WTC11 (cell line): ENCODE data around the gene DCX. TPM values are rescaled to one million over a fixed set of nuclear protein-coding genes. Genes with fewer than 3 reads are reported as not detected.

ENCODE experiments used
- ATAC-seq: fragments of 200-7000 bp; cut with Tn5 transposase; 2 replicates; pipeline ENCODE4 v1.10.0; 2021; ENCODE audit warnings: mild to moderate bottlenecking, moderate library complexity
- CTCF ChIA-PET: fragments of 300-600 bp; sonication (Branson Sonifier 250); formaldehyde crosslinking; loops from one replicate; lab custom pipeline; 2021; ENCODE audit warnings: antibody characterized with exemption; lab: Charles Lee
- POLR2A ChIA-PET: fragments of 350-600 bp; sonication (Branson Sonifier 250); formaldehyde crosslinking; loops from one replicate; lab custom pipeline; 2021; ENCODE audit warnings: antibody characterized with exemption; lab: Charles Lee
- DNase-seq: peaks from one replicate; pipeline ENCODE4 v3.0.0; 2021; ENCODE audit warnings: low spot score
- H3K27ac Mint-ChIP-seq: 2 replicates; pipeline ENCODE4 v1.8.0; 2021; ENCODE audit warnings: mixed read lengths
- H3K27me3 Mint-ChIP-seq: 2 replicates; pipeline ENCODE4 v1.8.0; 2021; ENCODE audit warnings: low read depth, mild to moderate bottlenecking, moderate library complexity, mixed read lengths
- H3K36me3 Mint-ChIP-seq: 2 replicates; pipeline ENCODE4 v1.8.0; 2021; ENCODE audit warnings: mixed read lengths
- H3K4me1 Mint-ChIP-seq: 2 replicates; pipeline ENCODE4 v1.8.0; 2022; ENCODE audit warnings: mixed read lengths
- H3K4me3 Mint-ChIP-seq: 2 replicates; pipeline ENCODE4 v1.8.0; 2021; ENCODE audit warnings: mild to moderate bottlenecking, moderate library complexity, mixed read lengths
- H3K9me3 Mint-ChIP-seq: 2 replicates; pipeline ENCODE4 v1.8.0; 2021; ENCODE audit warnings: mixed read lengths
- CTCF ChIP-seq: fragments of 200-600 bp; IDR thresholded peaks from 2 replicates; pipeline ENCODE4 v1.8.0; 2022; ENCODE audit warnings: antibody characterized with exemption
- E2F4 ChIP-seq: sonication (generic); formaldehyde crosslinking; IDR thresholded peaks from 2 replicates; pipeline ENCODE4 v1.8.1; 2022; ENCODE audit warnings: low read depth, mild to moderate bottlenecking, moderate library complexity, missing genetic modification reagents, borderline replicate concordance
- EMX1 ChIP-seq: fragments of 250-450 bp; sonication (Bioruptor Pico); IDR thresholded peaks from 2 replicates; pipeline ENCODE4 v1.8.0; 2021; ENCODE audit warnings: mild to moderate bottlenecking
- ETV6 ChIP-seq: sonication (generic); formaldehyde crosslinking; IDR thresholded peaks from 2 replicates; pipeline ENCODE4 v1.8.1; 2022; ENCODE audit warnings: mild to moderate bottlenecking, missing genetic modification reagents
- MYBL2 ChIP-seq: sonication (generic); formaldehyde crosslinking; IDR thresholded peaks from 2 replicates; pipeline ENCODE4 v1.8.1; 2023; ENCODE audit warnings: mild to moderate bottlenecking, moderate library complexity, missing genetic modification reagents
- NFATC4 ChIP-seq: fragments of 250-450 bp; sonication (Bioruptor Pico); IDR thresholded peaks from 2 replicates; pipeline ENCODE4 v1.9.0; 2021; ENCODE audit warnings: mild to moderate bottlenecking
- OVOL2 ChIP-seq: fragments of 250-450 bp; sonication (Bioruptor Pico); IDR thresholded peaks from 2 replicates; pipeline ENCODE4 v1.9.0; 2021; ENCODE audit warnings: mild to moderate bottlenecking, borderline replicate concordance
- PREB ChIP-seq: sonication (generic); formaldehyde crosslinking; IDR thresholded peaks from 2 replicates; pipeline ENCODE4 v1.8.1; 2022; ENCODE audit warnings: mild to moderate bottlenecking, missing genetic modification reagents, moderate library complexity, borderline replicate concordance
- RELA ChIP-seq: sonication (generic); formaldehyde crosslinking; IDR thresholded peaks from 2 replicates; pipeline ENCODE4 v1.8.1; 2022; ENCODE audit warnings: missing genetic modification reagents, mild to moderate bottlenecking, borderline replicate concordance
- USF2 ChIP-seq: sonication (generic); formaldehyde crosslinking; IDR thresholded peaks from 2 replicates; pipeline ENCODE4 v1.8.1; 2023; ENCODE audit warnings: mild to moderate bottlenecking, missing genetic modification reagents, moderate library complexity
- ZMAT4 ChIP-seq: fragments of 250-450 bp; sonication (Bioruptor Pico); IDR thresholded peaks from 2 replicates; pipeline ENCODE4 v1.9.0; 2021; ENCODE audit warnings: mild to moderate bottlenecking
- ZNF121 ChIP-seq: sonication (generic); formaldehyde crosslinking; IDR thresholded peaks from 2 replicates; pipeline ENCODE4 v1.8.0; 2023; ENCODE audit warnings: missing genetic modification reagents
- ZNF219 ChIP-seq: sonication (generic); formaldehyde crosslinking; IDR thresholded peaks from 2 replicates; pipeline ENCODE4 v1.8.0; 2023; ENCODE audit warnings: missing genetic modification reagents, mild to moderate bottlenecking, borderline replicate concordance
- total RNA-seq: library from RNA; stranded (reverse); gene quantifications from 3 replicates; pipeline ENCODE4 v1.2.3, GENCODE V29; 2021
- TF ChIP-seq, protein P1 (sequence below): sonication (generic); formaldehyde crosslinking; IDR thresholded peaks from 2 replicates; pipeline ENCODE4 v1.8.0; 2022; ENCODE audit warnings: mild to moderate bottlenecking, missing genetic modification reagents
- TF ChIP-seq, protein P2 (sequence below): fragments of 250-450 bp; sonication (Bioruptor Pico); conservative IDR thresholded peaks from 2 replicates; pipeline ENCODE4 v1.9.0; 2021; ENCODE audit warnings: mild to moderate bottlenecking
- TF ChIP-seq, protein P3 (sequence below): sonication (generic); formaldehyde crosslinking; IDR thresholded peaks from 2 replicates; pipeline ENCODE4 v1.8.0; 2022; ENCODE audit warnings: missing genetic modification reagents

Gene DCX
- total RNA-seq, 1 experiment from 2014 or later: 2.1 TPM

DNA sequence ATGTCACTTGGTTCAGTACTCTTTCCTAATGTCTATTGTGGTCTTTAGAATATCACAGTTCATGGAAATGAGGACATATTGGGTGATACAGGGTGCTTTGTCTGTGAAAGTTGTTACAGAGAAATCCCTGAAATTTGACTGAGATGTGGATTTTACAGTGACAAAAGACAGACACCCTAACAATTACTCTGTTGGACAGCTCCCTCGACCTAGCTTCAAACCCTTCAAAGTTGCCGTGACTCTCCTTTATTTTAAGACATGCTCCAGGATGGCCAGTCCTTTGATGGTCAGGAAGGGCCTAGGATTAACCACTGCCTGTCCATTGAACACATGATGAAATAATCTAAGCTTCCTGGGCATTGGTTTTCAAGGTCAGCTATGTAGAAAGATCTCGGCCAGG lies 4.0 kb downstream of the DCX start:
- no peak for DNase-seq
- Mint-ChIP-seq H3K36me3 (no peaks in the 10 kb centered on the region), H3K9me3 (no peaks in the 10 kb centered on the region), H3K4me1 (peaks cover 31% of the 10 kb centered on the region), H3K27ac (no peak overlapping the region), H3K27me3 (peaks cover 27% of the 10 kb centered on the region), H3K4me3 (no peak overlapping the region)
- TF ChIP-seq, protein P1, sequence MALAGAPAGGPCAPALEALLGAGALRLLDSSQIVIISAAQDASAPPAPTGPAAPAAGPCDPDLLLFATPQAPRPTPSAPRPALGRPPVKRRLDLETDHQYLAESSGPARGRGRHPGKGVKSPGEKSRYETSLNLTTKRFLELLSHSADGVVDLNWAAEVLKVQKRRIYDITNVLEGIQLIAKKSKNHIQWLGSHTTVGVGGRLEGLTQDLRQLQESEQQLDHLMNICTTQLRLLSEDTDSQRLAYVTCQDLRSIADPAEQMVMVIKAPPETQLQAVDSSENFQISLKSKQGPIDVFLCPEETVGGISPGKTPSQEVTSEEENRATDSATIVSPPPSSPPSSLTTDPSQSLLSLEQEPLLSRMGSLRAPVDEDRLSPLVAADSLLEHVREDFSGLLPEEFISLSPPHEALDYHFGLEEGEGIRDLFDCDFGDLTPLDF: no peak
- TF ChIP-seq ZNF219 (CRISPR knock-in tag): no peak
- no peak for TF ChIP-seq ZMAT4
- no peak for TF ChIP-seq USF2 (CRISPR knock-in tag)
- no peak for TF ChIP-seq ETV6 (CRISPR knock-in tag)
- no peak for TF ChIP-seq OVOL2 (CRISPR knock-in tag)
- no peak for TF ChIP-seq CTCF
- no peak for TF ChIP-seq MYBL2 (CRISPR knock-in tag)
- TF ChIP-seq RELA (CRISPR knock-in tag): no peak
- TF ChIP-seq EMX1 (CRISPR knock-in tag): no peak
- TF ChIP-seq, protein P2, sequence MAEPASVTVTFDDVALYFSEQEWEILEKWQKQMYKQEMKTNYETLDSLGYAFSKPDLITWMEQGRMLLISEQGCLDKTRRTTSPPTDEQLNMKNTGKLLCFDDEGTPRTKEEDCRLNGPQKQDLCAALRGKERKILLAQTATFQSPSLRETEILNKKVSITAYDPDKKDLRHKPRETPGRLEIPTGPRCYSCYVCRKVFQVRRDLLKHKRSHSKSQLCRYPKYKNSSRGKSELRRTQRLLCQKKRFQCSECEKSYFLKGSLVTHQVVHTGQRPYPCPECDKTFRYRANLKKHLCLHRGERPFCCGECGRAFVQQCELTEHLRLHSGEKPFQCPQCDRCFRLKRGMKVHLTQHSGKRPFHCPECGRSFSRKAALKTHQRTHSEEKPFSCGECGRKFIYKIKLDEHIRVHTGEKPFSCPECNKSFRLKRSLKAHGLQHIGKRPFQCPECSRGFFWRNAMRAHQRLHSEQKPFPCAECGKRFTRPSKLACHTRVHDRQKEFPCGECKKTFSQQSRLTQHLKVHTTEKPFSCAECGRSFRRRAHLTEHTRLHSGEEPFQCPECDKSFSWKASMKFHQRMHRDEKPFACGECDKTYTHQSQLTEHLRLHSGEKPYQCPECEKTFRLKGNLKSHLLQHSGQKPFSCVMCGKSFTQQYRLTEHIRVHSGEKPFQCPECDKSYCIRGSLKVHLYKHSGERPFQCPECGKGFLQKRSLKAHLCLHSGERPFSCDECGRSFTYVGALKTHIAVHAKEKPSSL (CRISPR knock-in tag): no peak
- no peak for TF ChIP-seq PREB (CRISPR knock-in tag)
- no peak for TF ChIP-seq ZNF121 (CRISPR knock-in tag)
- no peak for TF ChIP-seq NFATC4 (CRISPR knock-in tag)
- no peak for TF ChIP-seq E2F4 (CRISPR knock-in tag)
- TF ChIP-seq, protein P3, sequence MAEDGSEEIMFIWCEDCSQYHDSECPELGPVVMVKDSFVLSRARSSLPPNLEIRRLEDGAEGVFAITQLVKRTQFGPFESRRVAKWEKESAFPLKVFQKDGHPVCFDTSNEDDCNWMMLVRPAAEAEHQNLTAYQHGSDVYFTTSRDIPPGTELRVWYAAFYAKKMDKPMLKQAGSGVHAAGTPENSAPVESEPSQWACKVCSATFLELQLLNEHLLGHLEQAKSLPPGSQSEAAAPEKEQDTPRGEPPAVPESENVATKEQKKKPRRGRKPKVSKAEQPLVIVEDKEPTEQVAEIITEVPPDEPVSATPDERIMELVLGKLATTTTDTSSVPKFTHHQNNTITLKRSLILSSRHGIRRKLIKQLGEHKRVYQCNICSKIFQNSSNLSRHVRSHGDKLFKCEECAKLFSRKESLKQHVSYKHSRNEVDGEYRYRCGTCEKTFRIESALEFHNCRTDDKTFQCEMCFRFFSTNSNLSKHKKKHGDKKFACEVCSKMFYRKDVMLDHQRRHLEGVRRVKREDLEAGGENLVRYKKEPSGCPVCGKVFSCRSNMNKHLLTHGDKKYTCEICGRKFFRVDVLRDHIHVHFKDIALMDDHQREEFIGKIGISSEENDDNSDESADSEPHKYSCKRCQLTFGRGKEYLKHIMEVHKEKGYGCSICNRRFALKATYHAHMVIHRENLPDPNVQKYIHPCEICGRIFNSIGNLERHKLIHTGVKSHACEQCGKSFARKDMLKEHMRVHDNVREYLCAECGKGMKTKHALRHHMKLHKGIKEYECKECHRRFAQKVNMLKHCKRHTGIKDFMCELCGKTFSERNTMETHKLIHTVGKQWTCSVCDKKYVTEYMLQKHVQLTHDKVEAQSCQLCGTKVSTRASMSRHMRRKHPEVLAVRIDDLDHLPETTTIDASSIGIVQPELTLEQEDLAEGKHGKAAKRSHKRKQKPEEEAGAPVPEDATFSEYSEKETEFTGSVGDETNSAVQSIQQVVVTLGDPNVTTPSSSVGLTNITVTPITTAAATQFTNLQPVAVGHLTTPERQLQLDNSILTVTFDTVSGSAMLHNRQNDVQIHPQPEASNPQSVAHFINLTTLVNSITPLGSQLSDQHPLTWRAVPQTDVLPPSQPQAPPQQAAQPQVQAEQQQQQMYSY (CRISPR knock-in tag): no peak
- ATAC-seq: no peak
- ChIA-PET POLR2A (interaction anchor here (1.2 kb wide), 1 partner anchor 60 kb away, joined by 3 read pairs; no protein-coding TSS in a partner anchor), CTCF (no interaction called here)
